Suppressor macrophage treated with lipopolysaccharide for 4 hours (primary cell): ENCODE results near the gene ZNF541.

Experiments
- DNase-seq: peaks from one replicate; pipeline ENCODE4 v3.0.0-alpha.2; 2020

The ZNF541 gene

GRCh38 chr19:47540748-47541147 is 32.2 kb downstream of the ZNF541 start:
- DNase-seq, result no peak

- no peak for DNase-seq
These were observed 33.1 kb downstream of the ZNF541 start for GRCh38 chr19:47539747-47540311.

GRCh38 chr19:47538812-47539211 is 34.1 kb downstream of the ZNF541 start:
- no peak for DNase-seq

- DNase-seq, result no peak
These were observed 35.5 kb downstream of the ZNF541 start for GRCh38 chr19:47537493-47537892.

- no peak for DNase-seq
These were observed 38.3 kb downstream of the ZNF541 start for GRCh38 chr19:47534628-47535027.

GRCh38 chr19:47531640-47532387 is 41.1 kb downstream of the ZNF541 start:
- DNase-seq, result no peak

GRCh38 chr19:47529018-47529742 is 43.8 kb downstream of the ZNF541 start:
- DNase-seq, result no peak

- DNase-seq, result no peak
These were observed 46.1 kb downstream of the ZNF541 start for GRCh38 chr19:47526798-47527197.

GRCh38 chr19:47523473-47523872 is 49.5 kb downstream of the ZNF541 start:
- DNase-seq, result no peak
